ENCODE data around the gene EDAR. TPM values are rescaled to one million over a fixed set of nuclear protein-coding genes. Genes with fewer than 3 reads are reported as not detected.
A peak's percentile ranks its signal among the peaks of the same experiment; 100 is the strongest.

The EDAR gene
- total RNA-seq, result not detected in 2 replicates

GRCh38 chr2:108988796-108989713, at the start of gene EDAR:
Gene EDAR, minus strand, starts transcription at chr2:108989220. Its CDS starts 58,206 bp downstream, at chr2:108931014.
- ATAC-seq (ENCODE audit: low read depth), result no peak
- Mint-ChIP-seq H3K9me3 (no peaks in the 10 kb centered on the region), H3K27ac (no peak within 1 kb of the TSS), H3K36me3 (ENCODE audit: low read depth) (no peaks in the 10 kb centered on the region), H3K27me3 (peaks cover 11% of the 10 kb centered on the region), H3K4me3 (no peak within 1 kb of the TSS), H3K4me1 (no peaks in the 10 kb centered on the region)
- DNase-seq, result no peak
- TF ChIP-seq CTCF (IDR thresholded peaks at IDR 0.05), result no peak
- POLR2A ChIA-PET, result no interaction called here
- intact Hi-C loops (cut with micrococcal nuclease), result loop anchor here (10.0 kb wide), 1 partner anchor 294 kb away; no protein-coding TSS in a partner anchor
- CTCF ChIA-PET, result no interaction called here

GRCh38 chr2:109033171-109033570, 44.2 kb upstream of the EDAR start:
- CTCF ChIA-PET, result no interaction called here
- DNase-seq (no peak), ATAC-seq (ENCODE audit: low read depth) (no peak)
- no peaks in the 10 kb centered on the region for H3K36me3 Mint-ChIP-seq (ENCODE audit: low read depth)
- no peaks in the 10 kb centered on the region for H3K9me3 Mint-ChIP-seq
- POLR2A ChIA-PET, result no interaction called here
- H3K4me1 Mint-ChIP-seq, result peaks cover 10% of the 10 kb centered on the region
- no peak overlapping the region for H3K4me3 Mint-ChIP-seq
- H3K27me3 Mint-ChIP-seq, result peaks cover 5% of the 10 kb centered on the region
- no peak overlapping the region for H3K27ac Mint-ChIP-seq
- TF ChIP-seq CTCF (IDR thresholded peaks at IDR 0.05), result no peak
- intact Hi-C loops (cut with micrococcal nuclease), result no loop called here

- ChIA-PET POLR2A (no interaction called here), CTCF (interaction anchor here (0.6 kb wide), 1 partner anchor 360 kb away, joined by 3 read pairs; no protein-coding TSS in a partner anchor)
- intact Hi-C loops (cut with micrococcal nuclease), result no loop called here
- Mint-ChIP-seq H3K27ac (no peak overlapping the region), H3K4me1 (peaks cover 10% of the 10 kb centered on the region), H3K4me3 (peak overlapping the region; percentile 87), H3K9me3 (no peaks in the 10 kb centered on the region), H3K27me3 (peaks cover 4% of the 10 kb centered on the region), H3K36me3 (ENCODE audit: low read depth) (no peaks in the 10 kb centered on the region)
- TF ChIP-seq CTCF (IDR thresholded peaks at IDR 0.05), result no peak
- DNase-seq, result no peak
- ATAC-seq (ENCODE audit: low read depth), result no peak
Measured at GRCh38 chr2:109032229-109032820, 43.3 kb upstream of the EDAR start.

GRCh38 chr2:109031476-109032228, 42.6 kb upstream of the EDAR start:
- Mint-ChIP-seq H3K4me3 (peak overlapping the region; percentile 87), H3K27ac (no peak overlapping the region), H3K36me3 (ENCODE audit: low read depth) (no peaks in the 10 kb centered on the region), H3K9me3 (no peaks in the 10 kb centered on the region), H3K4me1 (peaks cover 10% of the 10 kb centered on the region), H3K27me3 (peaks cover 3% of the 10 kb centered on the region)
- POLR2A ChIA-PET, result no interaction called here
- no peak for TF ChIP-seq CTCF (IDR thresholded peaks at IDR 0.05)
- peak; percentile 29 for DNase-seq
- CTCF ChIA-PET, result interaction anchor here (0.6 kb wide), 1 partner anchor 359 kb away, joined by 3 read pairs; no protein-coding TSS in a partner anchor
- peak; percentile 64 for ATAC-seq (ENCODE audit: low read depth)
- intact Hi-C loops (cut with micrococcal nuclease), result no loop called here
